ENCODE measurements around the gene KLF7.

KLF7 gene

DNA sequence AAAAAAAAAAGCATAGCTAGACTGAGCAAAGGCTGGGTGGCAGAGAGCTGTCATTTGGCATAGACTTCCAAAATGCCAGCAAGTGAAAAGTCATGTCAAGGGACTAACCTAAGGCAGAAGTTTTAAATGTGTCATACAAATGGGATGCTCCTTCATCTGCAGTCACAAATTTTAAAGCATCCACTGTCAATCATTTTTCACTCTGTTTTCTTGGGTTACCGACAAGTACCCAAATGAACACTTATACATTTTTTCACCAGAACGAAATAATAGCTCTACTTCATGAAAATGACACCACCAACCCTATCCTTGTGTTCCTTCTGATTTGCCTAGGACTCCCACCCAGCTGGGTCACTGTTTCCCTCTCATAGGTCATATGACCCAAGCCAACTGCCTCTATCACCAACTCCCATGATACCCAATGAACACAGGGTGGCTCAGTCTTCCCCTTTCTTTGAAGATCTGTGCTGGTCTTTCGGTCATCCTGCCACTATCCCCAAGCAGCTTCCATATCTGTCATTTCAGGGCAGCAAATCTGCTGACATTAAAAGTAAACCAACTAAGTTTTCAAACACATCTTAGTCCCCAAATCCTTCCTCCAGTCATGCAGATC, 21.5 kb downstream of the KLF7 start:
- Histone ChIP-seq H3K27ac (ENCODE audit: low read depth, low read length) (no peak overlapping the region), H3K4me1 (ENCODE audit: control insufficient read depth, low read length) (no peaks in the 10 kb centered on the region), H3F3A (ENCODE audit: control insufficient read depth, insufficient read depth) (no peaks in the 10 kb centered on the region), H3K9me3 (ENCODE audit: control insufficient read depth, insufficient read depth, low read length) (no peaks in the 10 kb centered on the region), H3K79me2 (ENCODE audit: control insufficient read depth, low read length) (no peaks in the 10 kb centered on the region), H4K20me1 (ENCODE audit: control insufficient read depth, insufficient read depth, low read depth, low read length) (no peaks in the 10 kb centered on the region), H3K36me3 (ENCODE audit: control insufficient read depth, low read length) (no peaks in the 10 kb centered on the region), H3K4me2 (ENCODE audit: low read length) (no peak overlapping the region), H3K9me2 (replicated peaks; ENCODE audit: control insufficient read depth, low read length) (no peaks in the 10 kb centered on the region), H3K27me3 (ENCODE audit: control insufficient read depth, low read length) (peaks cover 7% of the 10 kb centered on the region; the same call in 1 of the 2 replicates), H3K4me3 (ENCODE audit: low read length) (no peak overlapping the region)
- no peak for TF ChIP-seq EZH2phosphoT487 (IDR thresholded peaks at IDR 0.05; ENCODE audit: borderline replicate concordance, low read length)
- TF ChIP-seq, protein P1, sequence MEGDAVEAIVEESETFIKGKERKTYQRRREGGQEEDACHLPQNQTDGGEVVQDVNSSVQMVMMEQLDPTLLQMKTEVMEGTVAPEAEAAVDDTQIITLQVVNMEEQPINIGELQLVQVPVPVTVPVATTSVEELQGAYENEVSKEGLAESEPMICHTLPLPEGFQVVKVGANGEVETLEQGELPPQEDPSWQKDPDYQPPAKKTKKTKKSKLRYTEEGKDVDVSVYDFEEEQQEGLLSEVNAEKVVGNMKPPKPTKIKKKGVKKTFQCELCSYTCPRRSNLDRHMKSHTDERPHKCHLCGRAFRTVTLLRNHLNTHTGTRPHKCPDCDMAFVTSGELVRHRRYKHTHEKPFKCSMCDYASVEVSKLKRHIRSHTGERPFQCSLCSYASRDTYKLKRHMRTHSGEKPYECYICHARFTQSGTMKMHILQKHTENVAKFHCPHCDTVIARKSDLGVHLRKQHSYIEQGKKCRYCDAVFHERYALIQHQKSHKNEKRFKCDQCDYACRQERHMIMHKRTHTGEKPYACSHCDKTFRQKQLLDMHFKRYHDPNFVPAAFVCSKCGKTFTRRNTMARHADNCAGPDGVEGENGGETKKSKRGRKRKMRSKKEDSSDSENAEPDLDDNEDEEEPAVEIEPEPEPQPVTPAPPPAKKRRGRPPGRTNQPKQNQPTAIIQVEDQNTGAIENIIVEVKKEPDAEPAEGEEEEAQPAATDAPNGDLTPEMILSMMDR (IDR thresholded peaks at IDR 0.05; ENCODE audit: low read depth, low read length, poor library complexity, severe bottlenecking) = no peak

DNA sequence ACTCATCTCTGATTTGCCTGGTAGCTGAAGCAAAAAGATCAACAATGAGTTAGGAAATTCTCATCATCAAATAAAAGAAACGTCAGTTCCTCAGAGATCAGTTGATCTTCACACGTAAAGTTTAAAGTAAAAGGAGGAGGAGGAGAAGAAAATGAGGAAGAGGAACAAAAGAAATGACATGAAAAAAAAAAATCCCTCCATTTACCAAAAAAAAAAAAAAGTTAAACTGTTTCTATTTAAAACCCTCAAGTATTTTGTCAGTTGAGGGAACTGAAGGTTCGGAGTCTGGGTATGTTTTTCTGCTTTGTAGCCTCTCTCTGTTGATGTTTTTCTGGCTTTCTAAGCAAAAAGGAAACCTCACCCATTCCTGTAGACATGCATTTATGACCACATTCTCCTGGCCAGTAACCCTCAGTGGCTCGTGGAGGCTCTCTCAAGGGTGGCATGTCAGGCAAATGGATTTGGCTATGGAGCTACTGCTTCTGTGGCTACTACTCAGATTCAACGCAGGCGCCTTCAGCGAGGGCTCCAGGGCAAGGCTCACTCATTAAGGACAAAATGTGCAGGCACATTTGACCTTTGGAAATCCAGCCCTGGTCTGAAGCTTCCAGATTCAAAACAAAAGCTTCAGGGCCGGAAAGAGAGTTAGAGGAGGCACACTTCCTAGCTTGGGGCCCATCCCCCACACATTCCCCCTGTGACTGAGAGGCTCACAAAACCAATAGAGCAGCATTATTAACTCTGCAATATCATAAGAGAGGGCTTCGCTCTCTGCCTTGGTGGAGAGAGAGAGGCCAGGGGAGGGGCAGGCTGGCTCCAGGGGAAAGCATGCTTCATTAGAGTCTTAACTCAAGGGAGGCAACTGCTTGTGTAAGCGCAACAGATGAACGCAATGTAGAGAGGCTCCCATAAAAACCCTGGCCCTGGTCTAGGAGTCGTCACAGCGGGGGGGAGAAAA, 22.3 kb downstream of the KLF7 start:
- H4K20me1 ChIP-seq (ENCODE audit: control insufficient read depth, insufficient read depth, low read depth, low read length) = no peaks in the 10 kb centered on the region
- H3K36me3 ChIP-seq (ENCODE audit: control insufficient read depth, low read length) = no peaks in the 10 kb centered on the region
- H3K4me2 ChIP-seq (ENCODE audit: low read length) = no peak overlapping the region
- H3K9me2 ChIP-seq (replicated peaks; ENCODE audit: control insufficient read depth, low read length) = no peaks in the 10 kb centered on the region
- no peaks in the 10 kb centered on the region for H3K4me1 ChIP-seq (ENCODE audit: control insufficient read depth, low read length)
- H3F3A ChIP-seq (ENCODE audit: control insufficient read depth, insufficient read depth) = no peaks in the 10 kb centered on the region
- no peak overlapping the region for H3K27ac ChIP-seq (ENCODE audit: low read depth, low read length)
- no peaks in the 10 kb centered on the region for H3K9me3 ChIP-seq (ENCODE audit: control insufficient read depth, insufficient read depth, low read length)
- no peak overlapping the region for H3K4me3 ChIP-seq (ENCODE audit: low read length)
- H3K27me3 ChIP-seq (ENCODE audit: control insufficient read depth, low read length) = peaks cover 7% of the 10 kb centered on the region; the same call in 1 of the 2 replicates
- no peaks in the 10 kb centered on the region for H3K79me2 ChIP-seq (ENCODE audit: control insufficient read depth, low read length)
- no peak for TF ChIP-seq EZH2phosphoT487 (IDR thresholded peaks at IDR 0.05; ENCODE audit: borderline replicate concordance, low read length)
- TF ChIP-seq, protein P1 (IDR thresholded peaks at IDR 0.05; ENCODE audit: low read depth, low read length, poor library complexity, severe bottlenecking) = no peak

DNA sequence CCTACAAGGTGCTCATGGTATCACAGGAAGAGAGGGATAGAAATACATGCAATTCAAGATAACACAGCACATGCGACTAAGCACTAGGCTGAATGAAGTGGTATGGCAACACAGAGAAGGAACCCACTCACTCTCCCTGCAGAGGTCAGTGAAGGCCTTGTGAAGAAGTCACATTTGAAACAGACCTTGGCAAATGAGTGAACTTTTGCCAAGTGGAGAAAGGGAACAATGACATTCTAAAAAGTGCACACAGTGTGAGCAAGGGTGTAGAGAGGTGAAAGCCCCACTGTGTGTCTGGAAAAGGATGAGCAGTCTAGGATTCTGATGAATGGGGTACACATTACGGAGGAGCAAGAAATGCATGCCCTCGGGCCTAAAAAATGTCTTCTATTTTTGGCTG, 23.3 kb downstream of the KLF7 start:
- Histone ChIP-seq H3K36me3 (ENCODE audit: control insufficient read depth, low read length) (no peaks in the 10 kb centered on the region), H3K27me3 (ENCODE audit: control insufficient read depth, low read length) (peaks cover 7% of the 10 kb centered on the region; the same call in 1 of the 2 replicates), H3K9me2 (replicated peaks; ENCODE audit: control insufficient read depth, low read length) (no peaks in the 10 kb centered on the region), H3F3A (ENCODE audit: control insufficient read depth, insufficient read depth) (no peaks in the 10 kb centered on the region), H4K20me1 (ENCODE audit: control insufficient read depth, insufficient read depth, low read depth, low read length) (no peaks in the 10 kb centered on the region), H3K9me3 (ENCODE audit: control insufficient read depth, insufficient read depth, low read length) (no peaks in the 10 kb centered on the region), H3K79me2 (ENCODE audit: control insufficient read depth, low read length) (no peaks in the 10 kb centered on the region), H3K27ac (ENCODE audit: low read depth, low read length) (no peak overlapping the region), H3K4me1 (ENCODE audit: control insufficient read depth, low read length) (no peaks in the 10 kb centered on the region), H3K4me3 (ENCODE audit: low read length) (no peak overlapping the region), H3K4me2 (ENCODE audit: low read length) (no peak overlapping the region)
- TF ChIP-seq, protein P1 (IDR thresholded peaks at IDR 0.05; ENCODE audit: low read depth, low read length, poor library complexity, severe bottlenecking) = no peak
- no peak for TF ChIP-seq EZH2phosphoT487 (IDR thresholded peaks at IDR 0.05; ENCODE audit: borderline replicate concordance, low read length)

Data from DOHH2 (cell line).